AG04449 (cell line): Measurements from ENCODE around the gene SCAF4.
"Not testable (repeated sequence)": the region's sequence is repeated elsewhere in the genome, so short reads cannot be mapped to it uniquely, and the experiment has no call there.

Experiments used
- CTCF ChIA-PET: fragments of 350-600 bp; formaldehyde crosslinking; extraction: SDS; loops from one replicate; lab custom pipeline; 2021; ENCODE audit warnings: antibody characterized with exemption; lab: Yijun Ruan, JAX
- POLR2A ChIA-PET: fragments of 400-600, 350-600 bp; formaldehyde crosslinking; extraction: SDS; loops from one replicate; lab custom pipeline; 2020; ENCODE audit warnings: antibody characterized with exemption, inconsistent platforms; lab: Yijun Ruan, JAX
- DNase-seq: peaks from one replicate; pipeline ENCODE4 v3.0.0-alpha.2; 2010; ENCODE audit warnings: low read depth, low spot score
- H3K4me3 ChIP-seq: 2 replicates; pipeline ENCODE4 v1.5.1; 2011; ENCODE audit warnings: low read depth, mild to moderate bottlenecking, control low read depth, low read length
- TF ChIP-seq, protein P1 (sequence below): IDR thresholded peaks from one replicate; pipeline ENCODE4 v1.5.1; 2011; ENCODE audit warnings: mild to moderate bottlenecking, moderate library complexity, low read length, control low read depth, inconsistent platforms; ENCODE audit not compliant: insufficient read depth; ENCODE audit errors: missing control alignments

Gene SCAF4

DNA sequence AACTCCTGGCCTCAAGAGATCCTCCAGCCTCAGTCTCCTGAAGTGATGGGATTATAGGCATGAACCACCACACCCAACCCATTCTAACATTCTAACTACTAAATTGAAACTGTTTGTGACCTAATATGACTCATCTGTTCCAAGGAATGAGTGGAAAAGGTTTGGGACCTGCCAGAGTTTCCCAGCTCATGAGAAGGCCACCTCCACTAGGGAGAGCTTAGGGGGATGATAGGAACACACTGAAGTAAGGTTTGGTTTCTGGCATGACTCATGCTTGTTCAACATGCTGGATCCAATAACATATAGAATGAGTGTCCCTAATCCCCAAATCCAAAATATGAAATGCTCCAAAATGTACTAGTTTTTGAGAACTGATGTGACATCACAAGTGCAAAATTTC lies 18.9 kb upstream of the SCAF4 start:
- CTCF ChIA-PET: no interaction called here
- TF ChIP-seq, protein P1, sequence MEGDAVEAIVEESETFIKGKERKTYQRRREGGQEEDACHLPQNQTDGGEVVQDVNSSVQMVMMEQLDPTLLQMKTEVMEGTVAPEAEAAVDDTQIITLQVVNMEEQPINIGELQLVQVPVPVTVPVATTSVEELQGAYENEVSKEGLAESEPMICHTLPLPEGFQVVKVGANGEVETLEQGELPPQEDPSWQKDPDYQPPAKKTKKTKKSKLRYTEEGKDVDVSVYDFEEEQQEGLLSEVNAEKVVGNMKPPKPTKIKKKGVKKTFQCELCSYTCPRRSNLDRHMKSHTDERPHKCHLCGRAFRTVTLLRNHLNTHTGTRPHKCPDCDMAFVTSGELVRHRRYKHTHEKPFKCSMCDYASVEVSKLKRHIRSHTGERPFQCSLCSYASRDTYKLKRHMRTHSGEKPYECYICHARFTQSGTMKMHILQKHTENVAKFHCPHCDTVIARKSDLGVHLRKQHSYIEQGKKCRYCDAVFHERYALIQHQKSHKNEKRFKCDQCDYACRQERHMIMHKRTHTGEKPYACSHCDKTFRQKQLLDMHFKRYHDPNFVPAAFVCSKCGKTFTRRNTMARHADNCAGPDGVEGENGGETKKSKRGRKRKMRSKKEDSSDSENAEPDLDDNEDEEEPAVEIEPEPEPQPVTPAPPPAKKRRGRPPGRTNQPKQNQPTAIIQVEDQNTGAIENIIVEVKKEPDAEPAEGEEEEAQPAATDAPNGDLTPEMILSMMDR: no peak
- H3K4me3 ChIP-seq: no peak overlapping the region
- POLR2A ChIA-PET: no interaction called here
- no peak for DNase-seq

DNA sequence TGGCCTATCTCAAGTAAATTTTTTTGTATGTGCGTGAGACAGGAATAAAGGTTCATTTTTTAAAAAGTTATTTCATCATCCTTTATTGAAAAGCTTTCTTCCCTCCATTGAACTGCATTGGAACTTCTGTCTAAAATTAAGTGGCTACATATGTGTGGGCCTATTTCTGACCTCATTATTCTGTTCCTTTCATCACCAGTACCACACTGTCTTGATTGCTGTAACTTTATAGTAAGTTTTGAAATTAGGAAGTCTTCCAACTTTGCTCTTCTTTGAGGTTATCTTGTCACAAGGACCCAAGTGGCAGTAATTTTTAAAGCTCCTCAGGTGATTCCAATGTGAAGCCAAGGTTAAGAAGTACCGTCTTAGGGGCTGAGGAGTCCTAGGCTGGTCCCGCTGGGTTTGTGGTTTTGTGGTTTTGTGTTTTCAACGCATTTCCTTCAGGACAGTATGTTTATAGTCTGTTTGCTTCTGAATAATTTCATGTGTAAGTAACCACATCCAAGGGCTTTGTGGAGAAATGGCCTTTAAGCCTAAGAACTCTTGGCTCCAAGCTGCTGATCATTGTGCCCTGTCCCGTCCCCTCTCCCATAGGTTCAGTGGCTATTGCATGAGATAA lies 12.4 kb upstream of the SCAF4 start:
- TF ChIP-seq, protein P1: no peak
- DNase-seq: no peak
- CTCF ChIA-PET: no interaction called here
- H3K4me3 ChIP-seq: no peak overlapping the region
- POLR2A ChIA-PET: no interaction called here

DNA sequence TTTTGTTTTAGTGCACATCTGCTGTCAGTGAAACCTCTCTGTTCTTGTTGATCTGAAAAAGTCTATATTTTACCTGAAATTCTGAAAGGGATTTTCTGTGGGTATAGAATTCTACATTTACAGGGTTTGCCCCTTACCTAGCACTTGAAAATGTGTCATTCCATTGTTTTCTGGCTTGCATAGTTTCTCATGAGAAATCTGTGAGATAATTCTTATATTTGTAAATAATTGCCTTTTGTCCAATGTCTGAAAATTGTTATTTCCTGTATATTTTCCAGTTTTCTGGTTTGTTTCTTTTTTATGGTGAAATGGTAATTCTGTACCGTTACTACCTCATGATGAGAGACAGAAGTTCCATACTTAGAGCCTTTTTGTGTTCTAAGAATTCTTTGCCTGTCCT lies 11.8 kb upstream of the SCAF4 start:
- ChIA-PET POLR2A (no interaction called here), CTCF (no interaction called here)
- TF ChIP-seq, protein P1: no peak
- H3K4me3 ChIP-seq: no peak overlapping the region
- no peak for DNase-seq

GRCh38 chr21:31741116-31741515 lies 9.2 kb upstream of the SCAF4 start:
- ChIA-PET CTCF (no interaction called here), POLR2A (no interaction called here)
- no peak overlapping the region for H3K4me3 ChIP-seq
- TF ChIP-seq, protein P1: no peak
- no peak for DNase-seq

- CTCF ChIA-PET: interaction anchor here (1.0 to 1.6 kb wide), 2 partner anchors 48 to 520 kb away, joined by 3 to 6 read pairs; no protein-coding TSS in a partner anchor
- POLR2A ChIA-PET, H3K4me3 ChIP-seq: not testable (repeated sequence)
- peak; percentile 28 for DNase-seq
Measured at GRCh38 chr21:31737586-31738397, 5.9 kb upstream of the SCAF4 start.

GRCh38 chr21:31735511-31735992 lies 3.6 kb upstream of the SCAF4 start:
- TF ChIP-seq, protein P1: no peak
- no peak for DNase-seq
- no peak overlapping the region for H3K4me3 ChIP-seq
- POLR2A ChIA-PET: no interaction called here
- CTCF ChIA-PET: interaction anchor here (0.9 kb wide), 1 partner anchor 865 kb away, joined by 3 read pairs; no protein-coding TSS in a partner anchor
